Measurements from ENCODE around the gene LEAP2. TPM values are rescaled to one million over a fixed set of nuclear protein-coding genes. Genes with fewer than 3 reads are reported as not detected.
A peak's percentile ranks its signal among the peaks of the same experiment; 100 is the strongest.
"Not testable (repeated sequence)": the region's sequence is repeated elsewhere in the genome, so short reads cannot be mapped to it uniquely, and the experiment has no call there.

LEAP2 gene
- total RNA-seq, 1 experiment from 2014 or later: 1.4 TPM

GRCh38 chr5:132838516-132839282 is 34.8 kb upstream of the LEAP2 start:
- H3K27me3 ChIP-seq: no peaks in the 10 kb centered on the region
- no peak overlapping the region for H3K4me3 ChIP-seq

GRCh38 chr5:132839426-132840301 is 33.8 kb upstream of the LEAP2 start:
- Histone ChIP-seq H3K4me3 (no peak overlapping the region), H3K36me3 (no peaks in the 10 kb centered on the region), H3K9me3 (no peaks in the 10 kb centered on the region), H3K27me3 (no peaks in the 10 kb centered on the region)
- DNase-seq: no peak

More at GRCh38 chr5:132838516-132839282, 34.8 kb upstream of the LEAP2 start:
- DNase-seq: no peak
- Histone ChIP-seq H3K36me3 (no peaks in the 10 kb centered on the region), H3K9me3 (no peaks in the 10 kb centered on the region)

- Histone ChIP-seq H3K4me3 (no peak overlapping the region), H3K36me3 (no peaks in the 10 kb centered on the region), H3K27me3 (no peaks in the 10 kb centered on the region), H3K9me3 (no peaks in the 10 kb centered on the region)
- no peak for DNase-seq
Observed at GRCh38 chr5:132840313-132840712, 33.2 kb upstream of the LEAP2 start.

- H3K27me3 ChIP-seq: no peaks in the 10 kb centered on the region
- H3K36me3 ChIP-seq: no peaks in the 10 kb centered on the region
- no peak overlapping the region for H3K4me3 ChIP-seq
- no peaks in the 10 kb centered on the region for H3K9me3 ChIP-seq
- DNase-seq: no peak
Observed at GRCh38 chr5:132840896-132841295, 32.6 kb upstream of the LEAP2 start.

GRCh38 chr5:132841305-132841704 is 32.2 kb upstream of the LEAP2 start:
- Histone ChIP-seq H3K27me3 (no peaks in the 10 kb centered on the region), H3K36me3 (no peaks in the 10 kb centered on the region), H3K4me3 (no peak overlapping the region), H3K9me3 (no peaks in the 10 kb centered on the region)
- peak; percentile 66 for DNase-seq

- DNase-seq: no peak
- Histone ChIP-seq H3K27me3 (no peaks in the 10 kb centered on the region), H3K4me3 (no peak overlapping the region), H3K9me3 (no peaks in the 10 kb centered on the region), H3K36me3 (no peaks in the 10 kb centered on the region)
Observed at GRCh38 chr5:132848270-132848669, 25.2 kb upstream of the LEAP2 start.

- Histone ChIP-seq H3K4me3 (no peak overlapping the region), H3K9me3 (no peaks in the 10 kb centered on the region), H3K27me3 (no peaks in the 10 kb centered on the region), H3K36me3 (no peaks in the 10 kb centered on the region)
- no peak for DNase-seq
Observed at GRCh38 chr5:132849347-132849746, 24.1 kb upstream of the LEAP2 start.

GRCh38 chr5:132850066-132850465 is 23.4 kb upstream of the LEAP2 start:
- Histone ChIP-seq H3K27me3 (no peaks in the 10 kb centered on the region), H3K36me3 (no peaks in the 10 kb centered on the region), H3K4me3 (no peak overlapping the region), H3K9me3 (no peaks in the 10 kb centered on the region)
- no peak for DNase-seq

GRCh38 chr5:132853323-132853722 is 20.1 kb upstream of the LEAP2 start:
- Histone ChIP-seq H3K4me3 (no peak overlapping the region), H3K9me3 (no peaks in the 10 kb centered on the region), H3K27me3 (no peaks in the 10 kb centered on the region), H3K36me3 (no peaks in the 10 kb centered on the region)
- DNase-seq: no peak

GRCh38 chr5:132853790-132854189 is 19.7 kb upstream of the LEAP2 start:
- no peaks in the 10 kb centered on the region for H3K9me3 ChIP-seq
- no peak for DNase-seq

GRCh38 chr5:132854301-132854700 is 19.2 kb upstream of the LEAP2 start:
- no peaks in the 10 kb centered on the region for H3K27me3 ChIP-seq
- no peaks in the 10 kb centered on the region for H3K9me3 ChIP-seq
- H3K36me3 ChIP-seq: no peaks in the 10 kb centered on the region
- no peak overlapping the region for H3K4me3 ChIP-seq
- DNase-seq: no peak

More at GRCh38 chr5:132853790-132854189, 19.7 kb upstream of the LEAP2 start:
- Histone ChIP-seq H3K27me3 (no peaks in the 10 kb centered on the region), H3K4me3 (no peak overlapping the region), H3K36me3 (no peaks in the 10 kb centered on the region)

GRCh38 chr5:132854992-132855391 is 18.5 kb upstream of the LEAP2 start:
- not testable (repeated sequence) for H3K9me3 ChIP-seq, H3K27me3 ChIP-seq, H3K36me3 ChIP-seq, H3K4me3 ChIP-seq, DNase-seq

GRCh38 chr5:132856011-132856410 is 17.5 kb upstream of the LEAP2 start:
- Histone ChIP-seq H3K27me3 (no peaks in the 10 kb centered on the region), H3K4me3 (no peak overlapping the region), H3K36me3 (no peaks in the 10 kb centered on the region), H3K9me3 (no peaks in the 10 kb centered on the region)
- no peak for DNase-seq

GRCh38 chr5:132859889-132860437 is 13.5 kb upstream of the LEAP2 start:
- H3K9me3 ChIP-seq: no peaks in the 10 kb centered on the region
- no peaks in the 10 kb centered on the region for H3K36me3 ChIP-seq
- H3K4me3 ChIP-seq: no peak overlapping the region
- H3K27me3 ChIP-seq: no peaks in the 10 kb centered on the region
- no peak for DNase-seq

GRCh38 chr5:132860742-132861141 is 12.7 kb upstream of the LEAP2 start:
- Histone ChIP-seq H3K36me3 (no peaks in the 10 kb centered on the region), H3K27me3 (no peaks in the 10 kb centered on the region), H3K4me3 (no peak overlapping the region), H3K9me3 (no peaks in the 10 kb centered on the region)
- DNase-seq: no peak

- Histone ChIP-seq H3K27me3 (no peaks in the 10 kb centered on the region), H3K9me3 (no peaks in the 10 kb centered on the region), H3K36me3 (peaks cover 38% of the 10 kb centered on the region), H3K4me3 (peak overlapping the region; percentile 99)
- no peak for DNase-seq
Observed at GRCh38 chr5:132865668-132866341, 7.7 kb upstream of the LEAP2 start.

Measured in MG63 (cell line).